Measurements from ENCODE around the gene XRN2.
"Not testable (repeated sequence)": the region's sequence is repeated elsewhere in the genome, so short reads cannot be mapped to it uniquely, and the experiment has no call there.

XRN2 gene

GRCh38 chr20:21398109-21399004 lies 95.2 kb downstream of the XRN2 start:
- peaks cover 50% of the 10 kb centered on the region for H3K27me3 ChIP-seq (ENCODE audit: low read depth, low read length)
- peaks cover 0 to 13% of the 10 kb centered on the region in 2 donors for H3K4me1 ChIP-seq (ENCODE audit: control insufficient read depth in 1 of 2, insufficient read depth in 2 of 2, low read length in 2 of 2)
- H3K27ac ChIP-seq (ENCODE audit: low read length), result no peak overlapping the region
- no peaks in the 10 kb centered on the region for H3K36me3 ChIP-seq (ENCODE audit: control insufficient read depth in 1 of 2, insufficient read depth in 2 of 2, low read length in 2 of 2)
- H3K9me3 ChIP-seq (ENCODE audit: control insufficient read depth in 1 of 2, low read length in 2 of 2), result peaks cover 0 to 6% of the 10 kb centered on the region in 2 donors
- no peak overlapping the region for H3K4me3 ChIP-seq (ENCODE audit: low read depth in 1 of 2, low read length in 2 of 2)

GRCh38 chr20:21399005-21399475 lies 95.9 kb downstream of the XRN2 start:
- no peak overlapping the region for H3K4me3 ChIP-seq (ENCODE audit: low read depth in 1 of 2, low read length in 2 of 2)
- H3K27ac ChIP-seq (ENCODE audit: low read length), result no peak overlapping the region
- no peaks in the 10 kb centered on the region for H3K36me3 ChIP-seq (ENCODE audit: control insufficient read depth in 1 of 2, insufficient read depth in 2 of 2, low read length in 2 of 2)
- H3K9me3 ChIP-seq (ENCODE audit: control insufficient read depth in 1 of 2, low read length in 2 of 2), result peaks cover 0 to 6% of the 10 kb centered on the region in 2 donors
- peaks cover 0 to 13% of the 10 kb centered on the region in 2 donors for H3K4me1 ChIP-seq (ENCODE audit: control insufficient read depth in 1 of 2, insufficient read depth in 2 of 2, low read length in 2 of 2)
- H3K27me3 ChIP-seq (ENCODE audit: low read depth, low read length), result peaks cover 44% of the 10 kb centered on the region

- no peak overlapping the region for H3K27ac ChIP-seq (ENCODE audit: low read length)
- peaks cover 6 to 16% of the 10 kb centered on the region in 2 donors for H3K9me3 ChIP-seq (ENCODE audit: control insufficient read depth in 1 of 2, low read length in 2 of 2)
- no peaks in the 10 kb centered on the region for H3K4me1 ChIP-seq (ENCODE audit: control insufficient read depth in 1 of 2, insufficient read depth in 2 of 2, low read length in 2 of 2)
- H3K4me3 ChIP-seq (ENCODE audit: low read depth in 1 of 2, low read length in 2 of 2), result no peak overlapping the region
- no peaks in the 10 kb centered on the region for H3K36me3 ChIP-seq (ENCODE audit: control insufficient read depth in 1 of 2, insufficient read depth in 2 of 2, low read length in 2 of 2)
- H3K27me3 ChIP-seq (ENCODE audit: low read depth, low read length), result no peaks in the 10 kb centered on the region
Measured at GRCh38 chr20:21411725-21412124, 108.6 kb downstream of the XRN2 start.

GRCh38 chr20:21413996-21414395 lies 110.9 kb downstream of the XRN2 start:
- not testable (repeated sequence) for H3K4me1 ChIP-seq (ENCODE audit: control insufficient read depth in 1 of 2, insufficient read depth in 2 of 2, low read length in 2 of 2); H3K4me3 ChIP-seq (ENCODE audit: low read depth in 1 of 2, low read length in 2 of 2); H3K36me3 ChIP-seq (ENCODE audit: control insufficient read depth in 1 of 2, insufficient read depth in 2 of 2, low read length in 2 of 2); H3K27me3 ChIP-seq (ENCODE audit: low read depth, low read length); H3K27ac ChIP-seq (ENCODE audit: low read length)
- peaks cover 6 to 16% of the 10 kb centered on the region in 2 donors for H3K9me3 ChIP-seq (ENCODE audit: control insufficient read depth in 1 of 2, low read length in 2 of 2)

- not testable (repeated sequence) for H3K27ac ChIP-seq (ENCODE audit: low read length); H3K27me3 ChIP-seq (ENCODE audit: low read depth, low read length); H3K4me3 ChIP-seq (ENCODE audit: low read depth in 1 of 2, low read length in 2 of 2); H3K4me1 ChIP-seq (ENCODE audit: control insufficient read depth in 1 of 2, insufficient read depth in 2 of 2, low read length in 2 of 2); H3K36me3 ChIP-seq (ENCODE audit: control insufficient read depth in 1 of 2, insufficient read depth in 2 of 2, low read length in 2 of 2)
- H3K9me3 ChIP-seq (ENCODE audit: control insufficient read depth in 1 of 2, low read length in 2 of 2), result peaks cover 0 to 19% of the 10 kb centered on the region in 2 donors
Measured at GRCh38 chr20:21419147-21419546, 116.0 kb downstream of the XRN2 start.

- Histone ChIP-seq H3K4me3 (ENCODE audit: low read depth in 1 of 2, low read length in 2 of 2) (no peak overlapping the region), H3K36me3 (ENCODE audit: control insufficient read depth in 1 of 2, insufficient read depth in 2 of 2, low read length in 2 of 2) (no peaks in the 10 kb centered on the region), H3K27me3 (ENCODE audit: low read depth, low read length) (no peaks in the 10 kb centered on the region), H3K4me1 (ENCODE audit: control insufficient read depth in 1 of 2, insufficient read depth in 2 of 2, low read length in 2 of 2) (no peaks in the 10 kb centered on the region), H3K27ac (ENCODE audit: low read length) (no peak overlapping the region), H3K9me3 (ENCODE audit: control insufficient read depth in 1 of 2, low read length in 2 of 2) (peaks cover 10 to 39% of the 10 kb centered on the region in 2 donors)
Measured at GRCh38 chr20:21421601-21422236, 118.6 kb downstream of the XRN2 start.

- not testable (repeated sequence) for H3K27ac ChIP-seq (ENCODE audit: low read length); H3K27me3 ChIP-seq (ENCODE audit: low read depth, low read length); H3K4me1 ChIP-seq (ENCODE audit: control insufficient read depth in 1 of 2, insufficient read depth in 2 of 2, low read length in 2 of 2); H3K36me3 ChIP-seq (ENCODE audit: control insufficient read depth in 1 of 2, insufficient read depth in 2 of 2, low read length in 2 of 2); H3K4me3 ChIP-seq (ENCODE audit: low read depth in 1 of 2, low read length in 2 of 2)
- H3K9me3 ChIP-seq (ENCODE audit: control insufficient read depth in 1 of 2, low read length in 2 of 2), result peaks cover 10 to 39% of the 10 kb centered on the region in 2 donors
Measured at GRCh38 chr20:21423712-21424111, 120.6 kb downstream of the XRN2 start.

GRCh38 chr20:21424846-21425245 lies 121.7 kb downstream of the XRN2 start:
- Histone ChIP-seq H3K27ac (ENCODE audit: low read length) (no peak overlapping the region), H3K4me1 (ENCODE audit: control insufficient read depth in 1 of 2, insufficient read depth in 2 of 2, low read length in 2 of 2) (no peaks in the 10 kb centered on the region), H3K4me3 (ENCODE audit: low read depth in 1 of 2, low read length in 2 of 2) (no peak overlapping the region), H3K27me3 (ENCODE audit: low read depth, low read length) (no peaks in the 10 kb centered on the region), H3K9me3 (ENCODE audit: control insufficient read depth in 1 of 2, low read length in 2 of 2) (peaks cover 10 to 39% of the 10 kb centered on the region in 2 donors), H3K36me3 (ENCODE audit: control insufficient read depth in 1 of 2, insufficient read depth in 2 of 2, low read length in 2 of 2) (no peaks in the 10 kb centered on the region)

GRCh38 chr20:21430020-21430419 lies 126.9 kb downstream of the XRN2 start:
- H3K4me1 ChIP-seq (ENCODE audit: control insufficient read depth in 1 of 2, insufficient read depth in 2 of 2, low read length in 2 of 2), result no peaks in the 10 kb centered on the region
- no peak overlapping the region for H3K4me3 ChIP-seq (ENCODE audit: low read depth in 1 of 2, low read length in 2 of 2)
- H3K9me3 ChIP-seq (ENCODE audit: control insufficient read depth in 1 of 2, low read length in 2 of 2), result peaks cover 5 to 12% of the 10 kb centered on the region in 2 donors
- no peak overlapping the region for H3K27ac ChIP-seq (ENCODE audit: low read length)
- no peaks in the 10 kb centered on the region for H3K36me3 ChIP-seq (ENCODE audit: control insufficient read depth in 1 of 2, insufficient read depth in 2 of 2, low read length in 2 of 2)
- H3K27me3 ChIP-seq (ENCODE audit: low read depth, low read length), result no peaks in the 10 kb centered on the region

- Histone ChIP-seq H3K9me3 (ENCODE audit: control insufficient read depth in 1 of 2, low read length in 2 of 2) (no peaks in the 10 kb centered on the region), H3K36me3 (ENCODE audit: control insufficient read depth in 1 of 2, insufficient read depth in 2 of 2, low read length in 2 of 2) (no peaks in the 10 kb centered on the region), H3K4me1 (ENCODE audit: control insufficient read depth in 1 of 2, insufficient read depth in 2 of 2, low read length in 2 of 2) (no peaks in the 10 kb centered on the region), H3K27ac (ENCODE audit: low read length) (no peak overlapping the region), H3K27me3 (ENCODE audit: low read depth, low read length) (no peaks in the 10 kb centered on the region), H3K4me3 (ENCODE audit: low read depth in 1 of 2, low read length in 2 of 2) (no peak overlapping the region)
Measured at GRCh38 chr20:21432911-21433310, 129.8 kb downstream of the XRN2 start.

GRCh38 chr20:21433329-21433890 lies 130.3 kb downstream of the XRN2 start:
- H3K36me3 ChIP-seq (ENCODE audit: control insufficient read depth in 1 of 2, insufficient read depth in 2 of 2, low read length in 2 of 2), result no peaks in the 10 kb centered on the region
- H3K27me3 ChIP-seq (ENCODE audit: low read depth, low read length), result no peaks in the 10 kb centered on the region
- H3K9me3 ChIP-seq (ENCODE audit: control insufficient read depth in 1 of 2, low read length in 2 of 2), result no peaks in the 10 kb centered on the region
- no peak overlapping the region for H3K27ac ChIP-seq (ENCODE audit: low read length)
- no peaks in the 10 kb centered on the region for H3K4me1 ChIP-seq (ENCODE audit: control insufficient read depth in 1 of 2, insufficient read depth in 2 of 2, low read length in 2 of 2)
- no peak overlapping the region for H3K4me3 ChIP-seq (ENCODE audit: low read depth in 1 of 2, low read length in 2 of 2)

Measured in muscle layer of duodenum (tissue), 2 donors.